Measurements from ENCODE around the gene CCDC102B. TPM values are rescaled to one million over a fixed set of nuclear protein-coding genes. Genes with fewer than 3 reads are reported as not detected.
"Not testable (repeated sequence)": the region's sequence is repeated elsewhere in the genome, so short reads cannot be mapped to it uniquely, and the experiment has no call there.

The CCDC102B gene
- total RNA-seq, 2 experiments from 2014 or later, result 1.4 to 1.6 TPM

- Mint-ChIP-seq H3K36me3 (no peaks in the 10 kb centered on the region), H3K27ac (no peak overlapping the region), H3K4me1 (peaks cover 5% of the 10 kb centered on the region), H3K4me3 (no peak overlapping the region), H3K9me3 (no peaks in the 10 kb centered on the region), H3K27me3 (no peaks in the 10 kb centered on the region)
- DNase-seq, result no peak
These were observed 118.9 kb downstream of the CCDC102B start for GRCh38 chr18:68916734-68917133.

- no peak for DNase-seq
- Mint-ChIP-seq H3K27me3 (no peaks in the 10 kb centered on the region), H3K4me1 (peaks cover 5% of the 10 kb centered on the region), H3K9me3 (no peaks in the 10 kb centered on the region), H3K4me3 (no peak overlapping the region), H3K36me3 (no peaks in the 10 kb centered on the region), H3K27ac (no peak overlapping the region)
These were observed 120.3 kb downstream of the CCDC102B start for GRCh38 chr18:68918216-68918615.

- H3K4me3 Mint-ChIP-seq, result no peak overlapping the region
- H3K9me3 Mint-ChIP-seq, result no peaks in the 10 kb centered on the region
- DNase-seq, result no peak
- H3K27me3 Mint-ChIP-seq, result no peaks in the 10 kb centered on the region
- peaks cover 5% of the 10 kb centered on the region for H3K4me1 Mint-ChIP-seq
- no peak overlapping the region for H3K27ac Mint-ChIP-seq
- no peaks in the 10 kb centered on the region for H3K36me3 Mint-ChIP-seq
These were observed 122.0 kb downstream of the CCDC102B start for GRCh38 chr18:68919900-68920299.

DNA sequence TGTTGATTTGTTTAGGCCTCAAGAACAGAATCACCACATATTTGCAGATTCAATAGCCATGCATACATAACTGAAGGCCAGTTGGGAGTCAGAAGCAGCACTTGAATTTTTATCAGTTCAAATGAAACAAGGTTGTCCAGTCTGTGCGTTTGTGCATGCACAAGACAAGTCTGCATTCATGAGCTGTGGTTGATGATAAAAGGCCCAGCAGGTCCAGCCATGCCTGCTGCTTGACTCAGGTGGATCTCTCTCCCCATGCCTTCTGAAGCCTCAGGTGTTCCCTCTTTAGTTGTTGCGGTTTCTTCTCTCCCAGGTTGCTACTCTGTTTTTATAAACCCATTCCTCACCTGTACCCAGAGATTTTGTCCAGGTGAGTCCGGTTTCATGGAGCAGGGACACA, 124.5 kb downstream of the CCDC102B start:
- H3K27me3 Mint-ChIP-seq, result peaks cover 3% of the 10 kb centered on the region
- DNase-seq, result no peak
- H3K9me3 Mint-ChIP-seq, result no peaks in the 10 kb centered on the region
- H3K36me3 Mint-ChIP-seq, result no peaks in the 10 kb centered on the region
- H3K27ac Mint-ChIP-seq, result no peak overlapping the region
- no peak overlapping the region for H3K4me3 Mint-ChIP-seq
- peaks cover 3% of the 10 kb centered on the region for H3K4me1 Mint-ChIP-seq

DNA sequence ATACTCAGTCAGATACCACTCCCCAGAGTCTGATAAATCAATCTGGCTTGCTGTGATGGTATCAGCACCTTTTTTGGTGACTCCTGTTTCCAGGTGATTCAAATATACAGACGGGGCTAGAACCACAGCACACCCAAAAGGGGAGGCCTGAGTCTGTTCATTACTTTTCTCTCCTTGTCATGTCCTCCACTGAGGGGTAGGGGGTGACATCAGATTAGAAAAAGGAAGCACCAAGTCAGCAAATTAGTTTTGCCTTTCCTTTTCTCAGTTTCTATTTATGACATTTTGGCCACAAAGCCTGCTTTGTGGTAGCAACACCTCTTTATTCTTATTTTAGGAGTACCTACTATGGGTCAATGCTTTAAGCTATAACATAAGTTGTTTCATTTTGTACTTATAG, 127.4 kb downstream of the CCDC102B start:
- DNase-seq, result peak; percentile 2
- H3K27ac Mint-ChIP-seq, result no peak overlapping the region
- peaks cover 3% of the 10 kb centered on the region for H3K27me3 Mint-ChIP-seq
- no peaks in the 10 kb centered on the region for H3K9me3 Mint-ChIP-seq
- H3K4me1 Mint-ChIP-seq, result peaks cover 3% of the 10 kb centered on the region
- H3K36me3 Mint-ChIP-seq, result no peaks in the 10 kb centered on the region
- no peak overlapping the region for H3K4me3 Mint-ChIP-seq

DNA sequence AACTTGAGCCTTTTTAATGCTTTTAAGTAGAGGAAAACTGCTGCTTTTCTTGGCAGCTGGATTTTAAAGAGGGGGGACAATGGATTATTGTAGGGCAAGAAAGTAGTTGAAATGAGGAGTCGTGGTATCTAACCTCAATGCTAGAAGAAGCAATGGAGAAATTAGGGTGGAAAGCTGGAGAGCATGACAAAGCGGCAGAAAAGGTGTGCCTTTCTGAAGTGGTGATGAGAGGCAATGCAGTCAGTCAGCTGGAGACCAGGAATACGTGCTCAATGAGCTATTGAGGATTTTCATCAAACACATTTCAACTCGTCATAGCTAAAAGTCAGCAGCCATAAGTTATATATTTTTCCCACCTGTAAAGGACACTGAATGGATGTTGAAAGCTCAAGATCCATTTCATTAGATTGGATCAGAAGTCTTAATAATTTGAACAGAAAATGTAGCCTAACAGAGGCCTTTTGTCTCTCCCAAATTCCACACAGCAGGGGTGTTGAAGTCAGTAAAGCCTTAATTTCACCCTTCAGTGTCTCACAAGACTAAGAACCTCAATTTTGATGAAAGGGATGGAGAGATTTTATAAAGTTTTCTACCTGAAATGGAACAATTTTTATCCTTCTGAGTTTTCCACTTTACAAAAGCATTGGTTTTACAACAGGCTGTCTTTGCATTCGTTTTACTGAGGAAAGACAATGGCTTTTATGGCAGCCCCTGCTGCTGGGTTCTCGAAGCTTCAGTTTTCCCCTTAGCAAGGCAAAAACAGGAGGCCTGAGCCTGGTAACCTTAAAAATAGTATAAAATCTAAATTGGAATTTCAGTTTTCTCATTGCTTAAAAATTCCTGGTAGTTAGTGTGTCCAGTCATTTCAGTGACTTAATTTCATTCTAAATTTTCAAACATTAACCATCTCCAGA, 131.1 kb downstream of the CCDC102B start:
- no peak for DNase-seq
- no peak overlapping the region for H3K27ac Mint-ChIP-seq
- no peaks in the 10 kb centered on the region for H3K9me3 Mint-ChIP-seq
- peaks cover 3% of the 10 kb centered on the region for H3K27me3 Mint-ChIP-seq
- no peaks in the 10 kb centered on the region for H3K36me3 Mint-ChIP-seq
- peaks cover 3% of the 10 kb centered on the region for H3K4me1 Mint-ChIP-seq
- no peak overlapping the region for H3K4me3 Mint-ChIP-seq

- no peak overlapping the region for H3K4me3 Mint-ChIP-seq
- H3K9me3 Mint-ChIP-seq, result no peaks in the 10 kb centered on the region
- H3K27me3 Mint-ChIP-seq, result no peaks in the 10 kb centered on the region
- no peaks in the 10 kb centered on the region for H3K4me1 Mint-ChIP-seq
- H3K36me3 Mint-ChIP-seq, result no peaks in the 10 kb centered on the region
- no peak overlapping the region for H3K27ac Mint-ChIP-seq
- no peak for DNase-seq
These were observed 137.8 kb downstream of the CCDC102B start for GRCh38 chr18:68935686-68936085.

DNA sequence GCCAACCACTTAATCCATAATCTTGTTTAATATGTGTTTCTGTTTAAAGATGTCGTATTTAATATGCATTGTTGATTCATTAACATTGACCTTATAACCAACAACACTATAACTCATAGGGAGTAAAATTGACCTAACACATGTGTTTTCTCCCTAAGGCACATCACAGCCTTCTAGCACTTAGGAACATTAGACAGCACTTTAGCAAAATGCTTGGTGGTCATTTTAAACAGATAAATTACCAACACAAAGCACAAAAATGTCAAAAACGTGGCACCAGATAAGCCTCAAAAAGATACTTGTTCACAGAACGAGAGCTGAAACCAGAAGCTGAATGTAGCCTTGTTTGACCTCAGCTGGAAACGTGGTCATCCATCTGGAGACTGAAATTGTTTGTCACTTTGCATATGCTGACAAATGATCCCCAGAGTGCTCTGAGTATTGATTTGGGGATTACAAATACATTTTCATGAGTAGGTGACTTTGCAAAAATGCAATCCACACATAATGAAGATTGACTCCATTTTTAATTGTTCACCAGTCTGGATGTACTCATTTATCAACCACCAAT, 139.2 kb downstream of the CCDC102B start:
- no peak for DNase-seq
- Mint-ChIP-seq H3K9me3 (no peaks in the 10 kb centered on the region), H3K4me1 (no peaks in the 10 kb centered on the region), H3K36me3 (no peaks in the 10 kb centered on the region), H3K4me3 (no peak overlapping the region), H3K27ac (no peak overlapping the region), H3K27me3 (no peaks in the 10 kb centered on the region)

GRCh38 chr18:68940039-68940438, 142.2 kb downstream of the CCDC102B start:
- H3K27ac Mint-ChIP-seq, result no peak overlapping the region
- no peaks in the 10 kb centered on the region for H3K27me3 Mint-ChIP-seq

DNA sequence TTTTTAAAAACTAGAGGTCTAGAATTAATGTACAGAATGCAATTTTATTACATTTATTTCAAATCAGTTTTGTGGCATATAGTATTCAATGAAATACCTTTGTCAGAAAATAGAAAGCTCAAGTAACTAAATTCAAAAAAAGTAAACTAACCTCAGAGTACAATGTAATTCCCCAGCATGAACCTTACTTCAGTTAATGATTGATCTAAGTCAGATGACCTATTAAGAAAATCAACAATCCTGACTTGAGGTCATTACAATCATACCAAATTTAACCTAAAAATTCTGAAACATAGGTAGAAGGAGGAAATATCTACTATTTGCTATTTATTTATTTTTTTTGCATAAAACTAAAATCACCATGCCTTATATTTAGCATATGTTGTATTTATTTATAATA, 142.9 kb downstream of the CCDC102B start:
- H3K27ac Mint-ChIP-seq, result no peak overlapping the region
- no peaks in the 10 kb centered on the region for H3K9me3 Mint-ChIP-seq

More at GRCh38 chr18:68940039-68940438, 142.2 kb downstream of the CCDC102B start:
- Mint-ChIP-seq H3K36me3 (no peaks in the 10 kb centered on the region), H3K9me3 (no peaks in the 10 kb centered on the region), H3K4me1 (no peaks in the 10 kb centered on the region), H3K4me3 (no peak overlapping the region)
- DNase-seq, result no peak

DNA sequence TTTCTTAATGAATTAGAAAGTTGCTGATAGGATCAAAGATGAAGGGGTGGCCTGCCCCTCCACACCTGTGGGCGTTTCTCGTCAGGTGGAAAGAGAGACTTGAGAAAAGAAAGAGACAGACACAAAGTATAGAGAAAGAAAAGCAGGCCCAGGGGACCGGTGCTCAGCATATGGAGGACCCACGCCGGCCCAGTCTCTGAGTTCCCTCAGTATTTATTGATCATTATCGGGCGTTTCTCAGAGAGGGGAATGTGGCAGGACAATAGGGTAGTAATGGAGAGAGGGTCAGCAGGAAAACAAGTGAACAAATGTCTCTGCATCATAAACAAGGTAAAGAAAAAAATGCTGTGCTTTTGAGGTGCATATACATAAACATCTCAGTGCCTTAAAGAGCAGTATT, 144.3 kb downstream of the CCDC102B start:
- Mint-ChIP-seq H3K9me3 (no peaks in the 10 kb centered on the region), H3K27ac (no peak overlapping the region), H3K27me3 (no peaks in the 10 kb centered on the region), H3K36me3 (no peaks in the 10 kb centered on the region), H3K4me1 (no peaks in the 10 kb centered on the region), H3K4me3 (no peak overlapping the region)
- DNase-seq, result no peak

More for the DNA sequence above, 142.9 kb downstream of the CCDC102B start:
- no peaks in the 10 kb centered on the region for H3K27me3 Mint-ChIP-seq
- no peaks in the 10 kb centered on the region for H3K4me1 Mint-ChIP-seq
- no peak for DNase-seq
- H3K4me3 Mint-ChIP-seq, result no peak overlapping the region
- no peaks in the 10 kb centered on the region for H3K36me3 Mint-ChIP-seq

GRCh38 chr18:68943861-68944260, 146.0 kb downstream of the CCDC102B start:
- H3K36me3 Mint-ChIP-seq, H3K4me3 Mint-ChIP-seq, H3K4me1 Mint-ChIP-seq, H3K27ac Mint-ChIP-seq, H3K27me3 Mint-ChIP-seq, DNase-seq, H3K9me3 Mint-ChIP-seq: not testable (repeated sequence)

DNA sequence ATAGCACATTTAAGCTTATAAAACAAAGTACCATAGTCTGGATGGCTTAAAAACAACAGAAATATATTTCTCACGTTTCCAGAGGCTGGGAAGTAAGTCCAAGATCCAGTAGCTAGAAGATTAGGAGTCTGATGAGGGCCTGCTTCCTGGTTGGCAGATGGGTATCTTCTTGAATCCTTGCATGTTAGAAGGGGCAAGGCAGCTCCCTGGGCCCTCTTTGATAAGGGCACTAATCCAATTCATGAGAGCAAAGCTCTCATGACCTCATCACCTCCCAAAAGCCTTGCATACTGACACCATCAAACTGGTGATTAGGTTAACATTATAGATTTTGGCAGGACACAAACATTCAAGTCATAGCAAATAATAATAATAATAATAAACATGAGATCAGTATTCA, 146.4 kb downstream of the CCDC102B start:
- Mint-ChIP-seq H3K9me3 (no peaks in the 10 kb centered on the region), H3K4me3 (no peak overlapping the region), H3K36me3 (no peaks in the 10 kb centered on the region), H3K27ac (no peak overlapping the region), H3K27me3 (no peaks in the 10 kb centered on the region), H3K4me1 (no peaks in the 10 kb centered on the region)
- DNase-seq, result no peak

DNA sequence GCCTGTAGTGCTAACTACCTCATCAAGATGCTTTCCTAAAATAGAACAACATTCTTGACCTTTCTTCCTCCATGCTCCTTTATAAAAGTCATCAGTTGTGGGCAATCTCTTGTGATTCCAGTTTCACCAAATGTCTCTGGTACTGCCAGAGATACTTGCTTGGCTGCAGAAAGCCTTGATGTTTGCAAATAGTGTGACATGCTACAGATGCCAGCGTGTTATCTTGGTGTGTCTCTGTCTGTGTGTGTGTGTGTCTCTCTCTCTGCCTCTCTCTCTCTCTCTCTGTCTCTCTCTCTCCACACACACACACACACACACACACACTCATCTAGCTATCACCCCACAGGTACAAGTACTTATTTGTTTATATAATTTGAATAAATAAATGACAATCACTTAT, 146.9 kb downstream of the CCDC102B start:
- no peak overlapping the region for H3K4me3 Mint-ChIP-seq
- H3K4me1 Mint-ChIP-seq, result no peaks in the 10 kb centered on the region
- no peaks in the 10 kb centered on the region for H3K36me3 Mint-ChIP-seq
- no peak overlapping the region for H3K27ac Mint-ChIP-seq
- H3K27me3 Mint-ChIP-seq, result no peaks in the 10 kb centered on the region
- no peaks in the 10 kb centered on the region for H3K9me3 Mint-ChIP-seq
- DNase-seq, result no peak

DNA sequence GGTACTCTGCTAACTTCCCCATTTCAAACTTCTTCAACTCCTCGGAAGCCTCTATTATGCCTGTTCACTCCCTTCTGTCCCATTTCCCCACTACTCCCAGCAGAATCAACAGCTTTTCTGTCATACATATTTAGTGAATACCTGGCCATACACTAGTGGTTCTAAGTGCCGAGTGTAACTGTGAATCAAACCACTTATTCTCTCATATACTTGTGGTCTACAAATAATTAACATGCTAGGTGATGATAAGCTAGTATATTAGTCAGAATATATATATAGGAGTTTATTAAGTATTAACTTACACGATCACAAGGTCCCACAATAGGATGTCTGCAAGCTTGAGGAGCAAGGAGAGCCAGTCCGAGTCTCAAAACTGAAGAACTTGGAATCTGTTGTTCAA, 150.7 kb downstream of the CCDC102B start:
- H3K4me1 Mint-ChIP-seq, result no peaks in the 10 kb centered on the region
- H3K9me3 Mint-ChIP-seq, result peaks cover 3% of the 10 kb centered on the region
- H3K4me3 Mint-ChIP-seq, result no peak overlapping the region
- no peak overlapping the region for H3K27ac Mint-ChIP-seq
- DNase-seq, result no peak
- no peaks in the 10 kb centered on the region for H3K27me3 Mint-ChIP-seq
- H3K36me3 Mint-ChIP-seq, result no peaks in the 10 kb centered on the region

DNA sequence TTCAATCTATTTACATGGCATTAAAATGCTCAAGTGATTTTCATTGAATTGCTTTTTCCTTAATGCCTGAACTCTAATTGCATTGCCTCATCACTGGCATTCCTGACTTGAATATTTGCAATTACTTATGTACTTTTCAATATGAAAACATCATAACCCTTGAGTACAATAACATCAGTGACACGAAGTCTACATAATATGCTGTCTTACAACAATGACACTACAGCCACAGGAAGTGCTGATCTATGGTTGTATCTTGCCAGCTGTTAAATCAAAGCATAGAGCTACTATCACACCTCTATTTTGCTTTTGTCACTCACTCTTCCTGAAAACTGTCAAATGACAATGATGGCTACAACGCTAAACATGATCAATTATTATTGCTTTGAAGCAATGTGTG, 156.9 kb downstream of the CCDC102B start:
- DNase-seq, result no peak
- no peaks in the 10 kb centered on the region for H3K27me3 Mint-ChIP-seq
- H3K9me3 Mint-ChIP-seq, result peaks cover 3% of the 10 kb centered on the region
- no peaks in the 10 kb centered on the region for H3K4me1 Mint-ChIP-seq
- no peak overlapping the region for H3K27ac Mint-ChIP-seq
- H3K36me3 Mint-ChIP-seq, result no peaks in the 10 kb centered on the region
- H3K4me3 Mint-ChIP-seq, result no peak overlapping the region
